HL-60/S4 treated with phorbol 12-myristate 13-acetate at 8.2 ng/mL for 4 days and 3 days (cell line): Measurements from ENCODE around the gene ATP5PF.
"Not testable (repeated sequence)": the region's sequence is repeated elsewhere in the genome, so short reads cannot be mapped to it uniquely, and the experiment has no call there.

Experiments used
- in situ Hi-C: fragments of 300-500 bp; cut with MboI; formaldehyde crosslinking; loops from 2 replicates; pipeline ENCODE4 v1.15.0; 2022; ENCODE audit warnings: low sequenced_read_pairs

The ATP5PF gene, protein sequence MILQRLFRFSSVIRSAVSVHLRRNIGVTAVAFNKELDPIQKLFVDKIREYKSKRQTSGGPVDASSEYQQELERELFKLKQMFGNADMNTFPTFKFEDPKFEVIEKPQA

DNA sequence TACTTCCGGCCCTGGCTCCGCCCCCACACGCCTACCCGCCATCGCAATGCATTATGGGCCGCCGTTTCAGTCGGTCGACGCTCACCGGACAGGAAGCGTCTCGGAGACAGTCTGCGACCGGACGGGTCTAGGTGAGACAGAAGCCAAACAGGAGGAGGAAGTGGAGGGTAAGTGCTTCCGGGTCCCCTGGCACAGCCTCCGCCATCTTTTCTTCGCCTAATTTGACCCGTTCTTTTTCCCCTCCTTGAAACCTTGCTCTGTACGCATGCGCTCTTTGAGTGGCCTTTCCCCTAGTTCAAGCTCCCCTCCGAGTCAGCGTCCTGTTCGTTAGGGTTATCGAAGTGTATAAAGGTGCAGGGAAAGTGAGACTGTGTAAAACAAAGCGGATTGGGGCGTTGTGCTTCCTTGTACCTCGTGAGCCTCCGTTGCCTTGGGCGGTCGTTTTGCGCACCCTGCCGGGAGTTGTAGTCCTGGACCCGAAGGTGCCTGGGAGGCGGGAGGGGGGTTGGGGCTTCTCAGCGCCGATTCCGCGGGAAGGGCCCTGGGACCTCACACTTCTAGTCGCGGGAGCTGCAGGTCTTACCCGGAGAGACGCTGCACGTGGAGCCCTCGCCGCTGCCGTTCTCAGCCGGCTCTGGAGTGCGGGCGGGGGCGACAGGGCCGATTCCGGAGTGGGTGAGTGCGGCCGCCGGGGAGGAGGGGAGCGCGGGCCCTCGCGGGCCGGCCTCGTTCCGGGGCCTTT lies at the start of gene ATP5PF, which contains the start of gene GABPA:
TSS of gene ATP5PF (minus strand) at position 1 of the 742 bp plus-strand sequence. CDS start 5,110 bp downstream, outside the sequence.
TSS of gene GABPA (plus strand) at position 69 of the 742 bp plus-strand sequence. CDS start 6,627 bp downstream, outside the sequence.
- in situ Hi-C loops = loop anchor here (25.0 kb wide), 1 partner anchor 427 kb away; the partner anchor contains the start of gene APP

DNA sequence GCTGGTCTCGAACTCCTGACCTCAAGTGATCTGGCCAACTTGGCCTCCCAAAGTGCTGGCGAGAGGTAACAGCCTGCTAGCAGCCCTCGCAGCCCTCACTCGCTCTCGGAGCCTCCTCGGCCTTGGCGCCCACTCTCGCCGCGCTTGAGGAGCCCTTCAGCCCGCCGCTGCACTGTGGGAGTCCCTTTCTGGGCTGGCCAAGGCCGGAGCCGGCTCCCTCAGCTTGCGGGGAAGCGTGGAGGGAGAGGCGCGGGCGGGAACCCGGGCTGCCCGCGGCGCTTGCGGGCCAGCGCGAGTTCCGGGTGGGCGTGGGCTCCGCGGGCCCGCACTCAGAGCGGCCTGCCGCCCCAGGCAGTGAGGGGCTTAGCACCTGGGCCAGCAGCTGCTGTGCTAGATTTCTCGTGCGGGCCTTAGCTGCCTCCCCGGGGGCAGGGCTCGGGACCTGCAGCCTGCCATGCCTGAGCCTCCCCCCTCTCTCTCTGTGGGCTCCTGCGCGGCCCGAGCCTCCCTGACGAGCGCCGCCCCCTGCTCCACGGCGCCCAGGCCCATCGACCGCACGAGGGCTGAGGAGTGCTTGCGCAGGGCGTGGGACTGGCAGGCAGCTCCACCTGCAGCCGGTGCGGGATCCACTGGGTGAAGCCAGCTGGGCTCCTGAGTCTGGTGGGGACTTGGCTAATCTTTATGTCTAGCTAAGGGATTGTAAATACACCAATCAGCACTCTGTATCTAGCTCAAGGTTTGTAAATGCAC lies 43.6 kb upstream of the ATP5PF start:
- in situ Hi-C loops = not testable (repeated sequence)

DNA sequence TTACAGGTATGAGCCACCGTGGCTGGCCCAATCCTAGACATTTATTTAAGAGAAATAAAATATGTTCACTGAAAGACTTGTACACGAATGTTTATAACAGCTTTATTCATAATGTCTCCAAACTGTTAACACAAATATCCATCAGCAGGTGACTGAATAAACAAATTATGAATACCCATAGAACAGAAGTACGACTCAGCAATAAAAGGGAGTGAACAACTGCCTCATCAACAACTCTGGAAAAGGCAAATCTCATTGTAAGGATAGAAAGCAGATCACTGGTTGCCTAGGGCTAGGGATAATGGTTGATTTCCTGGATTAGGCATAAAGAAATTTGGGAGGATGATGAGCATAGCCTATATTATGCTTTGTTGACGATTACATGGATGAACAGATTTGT lies 41.7 kb upstream of the ATP5PF start:
- in situ Hi-C loops = no loop called here

DNA sequence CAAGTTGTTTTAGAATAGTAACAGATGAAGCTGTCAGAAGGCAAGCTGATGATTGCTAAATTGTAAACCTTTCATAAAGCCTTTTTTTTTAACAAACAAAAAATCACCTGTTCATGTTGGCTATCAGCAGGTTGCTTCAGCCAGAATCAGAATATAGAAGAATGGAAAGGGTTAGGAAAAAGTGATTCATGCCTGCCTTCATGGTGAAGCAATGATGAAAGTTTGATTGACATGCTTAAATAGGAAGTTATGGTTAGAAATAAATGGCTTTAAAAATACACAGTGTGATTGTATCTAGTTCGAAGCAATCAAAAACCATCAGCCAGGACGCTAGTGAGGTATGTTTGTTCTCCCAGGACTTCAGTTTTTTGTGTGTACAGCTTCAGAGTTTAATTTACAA lies 38.0 kb upstream of the ATP5PF start:
- in situ Hi-C loops = no loop called here

DNA sequence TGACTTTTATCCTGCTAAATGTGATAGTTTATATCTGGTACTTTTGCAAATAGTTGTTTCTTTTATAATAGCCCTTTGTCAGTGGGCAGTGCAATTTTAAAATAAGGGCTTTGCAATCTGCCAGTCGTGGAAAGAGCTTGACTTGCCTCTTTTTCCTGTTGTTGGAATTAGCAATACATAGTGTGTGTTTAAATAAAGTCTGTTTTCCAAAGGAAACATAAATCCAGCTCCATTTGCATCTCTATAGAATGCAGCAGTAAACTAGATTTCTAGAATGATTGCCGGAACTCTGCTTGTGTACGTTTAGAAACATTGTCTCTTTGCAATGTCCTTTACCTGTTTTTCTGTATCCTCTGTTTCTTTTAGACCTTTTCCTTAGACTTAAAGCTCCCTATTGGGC lies 33.2 kb upstream of the ATP5PF start:
- in situ Hi-C loops = no loop called here

DNA sequence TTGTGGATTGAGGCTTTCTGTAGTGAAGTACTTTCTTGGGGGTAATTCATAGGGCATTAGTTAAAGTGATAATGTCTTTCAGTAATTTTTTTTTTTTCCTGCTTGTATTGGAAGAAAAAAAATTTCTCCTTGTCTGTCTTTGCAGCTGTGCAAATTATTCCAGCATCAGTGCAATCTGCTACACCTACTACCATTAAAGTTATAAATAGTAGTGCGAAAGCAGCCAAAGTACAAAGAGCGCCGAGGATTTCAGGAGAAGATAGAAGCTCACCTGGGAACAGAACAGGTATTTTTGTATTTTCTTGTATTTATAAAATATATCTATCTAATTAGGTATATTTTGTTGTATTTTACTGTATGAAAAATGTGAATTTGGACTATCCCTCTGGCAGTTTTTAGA lies 29.4 kb upstream of the ATP5PF start:
- in situ Hi-C loops = no loop called here

DNA sequence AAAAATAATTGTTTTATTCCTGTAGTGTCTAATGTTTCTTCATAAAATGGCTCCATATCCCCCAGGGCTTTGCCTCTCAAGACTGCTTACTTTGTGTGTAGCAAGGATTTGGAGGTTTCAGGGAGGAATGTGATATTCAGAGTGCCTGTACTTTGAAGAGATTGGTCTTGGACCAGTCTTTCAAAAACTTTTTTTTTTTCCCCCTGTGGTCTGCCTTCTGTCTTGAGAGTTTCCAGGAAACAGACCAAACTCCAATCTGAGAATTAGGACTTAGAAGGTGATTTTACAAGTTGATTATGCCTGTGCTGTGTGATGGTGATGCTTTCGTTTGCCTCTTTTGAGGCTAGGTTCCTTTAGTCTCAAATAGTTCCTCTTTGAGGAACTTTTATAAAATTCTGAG lies 26.0 kb upstream of the ATP5PF start:
- in situ Hi-C loops = no loop called here

DNA sequence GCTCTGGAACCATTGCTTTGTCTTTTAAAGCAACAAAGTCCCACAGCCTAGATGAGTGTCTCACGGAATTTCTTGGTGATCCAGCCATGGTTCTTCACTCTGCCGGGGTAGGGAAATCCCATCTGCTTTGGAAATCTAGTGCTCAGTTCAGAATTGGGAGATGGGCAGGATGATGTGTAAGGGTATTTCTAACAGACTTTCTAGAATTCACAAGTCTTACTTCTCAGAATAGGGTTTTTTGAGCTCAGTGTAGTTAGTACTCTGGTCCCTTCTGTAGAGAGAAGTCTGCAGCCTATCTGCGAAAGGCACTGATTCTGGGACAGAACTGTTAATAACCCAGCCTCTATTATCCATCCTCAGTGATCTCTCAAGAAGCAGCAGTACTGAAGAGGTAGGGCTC lies 25.4 kb upstream of the ATP5PF start:
- in situ Hi-C loops = no loop called here

DNA sequence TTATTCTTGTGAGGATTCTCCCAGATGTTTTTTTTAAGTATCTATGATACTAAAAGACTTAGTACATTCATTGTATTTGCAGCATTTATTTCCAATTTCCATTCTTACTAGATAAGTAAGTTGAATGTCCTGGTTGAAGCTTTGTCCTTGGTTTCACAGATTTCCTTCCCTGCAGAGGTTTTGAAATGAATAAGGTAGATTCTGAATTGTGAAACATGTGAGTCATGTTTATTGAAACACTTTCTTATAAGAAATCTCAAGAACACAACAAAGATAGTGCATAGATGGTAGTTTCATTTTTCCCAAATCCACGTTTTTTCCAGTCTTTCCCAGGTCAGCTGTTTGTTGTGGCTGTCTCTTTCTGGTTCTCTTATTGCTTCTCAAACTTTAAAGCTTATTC lies 24.9 kb upstream of the ATP5PF start:
- in situ Hi-C loops = no loop called here

DNA sequence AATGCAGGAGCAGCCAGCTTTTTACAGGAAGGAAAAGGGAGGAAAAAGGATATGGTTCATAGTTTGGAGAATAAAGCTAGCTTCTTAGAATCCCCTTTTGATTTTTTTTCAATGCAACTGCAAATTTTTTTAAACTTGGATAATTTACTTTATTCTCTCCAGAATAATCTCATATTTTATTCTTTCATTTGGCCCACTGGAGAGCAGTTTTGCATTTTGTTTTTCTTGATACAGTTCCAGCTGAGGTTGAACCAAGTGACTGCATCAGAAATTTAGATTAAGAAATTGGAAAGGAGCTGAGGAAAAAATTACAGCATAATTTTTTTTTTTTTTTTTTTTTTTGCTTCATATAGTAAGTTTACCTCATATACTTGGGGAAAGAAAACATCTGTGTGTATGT lies 22.8 kb upstream of the ATP5PF start:
- in situ Hi-C loops = no loop called here

DNA sequence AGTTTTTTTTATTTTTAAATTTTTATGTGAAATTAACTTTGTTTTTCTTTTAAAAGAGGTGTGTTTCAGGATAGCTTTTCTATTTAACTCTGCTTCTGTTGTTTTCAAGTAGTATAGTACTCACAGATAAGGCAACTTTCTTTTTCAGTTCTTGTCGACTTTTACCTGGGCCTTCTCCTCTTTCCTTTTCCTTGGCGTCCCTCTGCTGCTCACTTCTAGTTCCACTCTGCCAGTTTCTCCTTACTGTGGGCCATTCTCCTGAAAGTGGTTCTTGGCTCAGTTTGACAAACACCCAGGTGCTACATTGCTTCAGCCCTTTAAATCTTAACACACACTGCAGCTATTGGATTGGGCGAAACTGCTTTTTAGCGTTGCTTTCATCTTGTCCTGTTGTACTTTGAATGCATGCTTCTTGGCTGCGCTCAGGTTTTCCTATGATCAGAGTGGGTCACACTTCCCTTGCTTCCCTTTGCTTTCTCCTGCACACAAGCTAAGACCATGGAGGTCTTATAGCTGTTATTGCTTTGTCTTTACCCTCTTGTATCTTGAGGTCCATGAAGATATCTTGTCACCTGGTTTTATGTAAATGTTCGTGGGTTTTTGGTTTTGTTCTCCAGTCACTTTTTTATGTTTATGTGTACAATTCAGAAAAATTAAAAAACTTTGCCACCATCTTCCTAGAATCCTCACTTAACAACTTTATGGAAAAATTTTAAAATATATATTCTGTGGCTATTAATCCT lies 21.7 kb upstream of the ATP5PF start:
- in situ Hi-C loops = no loop called here

DNA sequence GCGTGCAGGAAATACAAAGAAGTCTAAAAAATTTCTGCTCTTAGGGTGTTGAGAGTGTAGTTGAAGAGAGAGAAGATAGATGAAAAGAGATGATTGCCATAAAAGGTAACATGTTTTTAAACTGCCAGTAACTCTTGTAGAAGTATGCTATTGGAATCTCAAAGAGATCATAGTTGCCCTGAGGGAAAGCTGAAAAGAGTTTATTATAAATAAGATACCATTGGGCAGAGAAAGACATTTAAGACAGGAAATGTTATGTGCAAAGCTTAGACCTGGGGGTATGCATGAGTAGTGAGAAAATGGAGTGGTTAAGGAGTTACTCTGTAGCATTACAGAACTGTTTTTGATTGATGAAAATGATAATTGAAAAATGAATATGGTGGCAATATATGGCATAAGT lies 17.7 kb upstream of the ATP5PF start:
- in situ Hi-C loops = no loop called here

DNA sequence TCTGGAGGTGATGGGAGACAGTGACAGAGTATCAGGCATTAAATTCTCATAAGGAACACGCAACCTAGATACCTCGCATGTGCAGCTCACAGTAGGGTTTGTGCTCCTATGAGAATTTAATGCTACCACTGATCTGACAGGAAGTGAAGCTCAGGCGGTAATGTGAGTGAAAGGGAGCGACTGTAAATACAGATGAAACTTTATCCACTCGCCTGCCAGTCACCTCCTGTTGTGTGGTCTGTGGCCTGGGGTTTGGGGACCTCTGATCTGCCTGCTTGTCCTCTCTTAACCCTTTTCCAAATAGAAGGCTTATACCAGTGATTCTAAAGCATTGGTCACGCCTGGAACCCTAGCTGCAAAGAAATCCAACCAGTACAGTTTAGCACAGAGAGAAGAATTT lies 15.4 kb upstream of the ATP5PF start:
- in situ Hi-C loops = no loop called here

DNA sequence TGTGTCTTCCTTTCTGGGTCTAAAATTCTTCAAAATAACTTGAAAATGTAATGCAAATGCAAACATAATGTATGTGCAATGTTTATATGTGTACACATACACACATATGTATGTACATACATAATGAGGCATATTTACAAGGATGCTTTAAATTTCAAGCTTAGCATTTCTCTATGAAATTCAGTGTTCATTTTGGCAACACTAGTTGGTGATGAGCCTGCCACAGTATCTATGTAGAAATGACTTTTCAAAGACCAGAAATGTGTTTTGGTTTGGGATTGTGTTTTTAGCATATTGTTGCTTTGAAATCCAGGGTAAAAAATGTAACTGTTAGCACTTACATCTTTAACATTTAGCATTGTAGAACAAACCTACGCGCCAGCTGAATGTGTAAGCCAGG lies 10.2 kb upstream of the ATP5PF start:
- in situ Hi-C loops = loop anchor here (25.0 kb wide), 1 partner anchor 417 kb away; the partner anchor contains the start of gene APP

DNA sequence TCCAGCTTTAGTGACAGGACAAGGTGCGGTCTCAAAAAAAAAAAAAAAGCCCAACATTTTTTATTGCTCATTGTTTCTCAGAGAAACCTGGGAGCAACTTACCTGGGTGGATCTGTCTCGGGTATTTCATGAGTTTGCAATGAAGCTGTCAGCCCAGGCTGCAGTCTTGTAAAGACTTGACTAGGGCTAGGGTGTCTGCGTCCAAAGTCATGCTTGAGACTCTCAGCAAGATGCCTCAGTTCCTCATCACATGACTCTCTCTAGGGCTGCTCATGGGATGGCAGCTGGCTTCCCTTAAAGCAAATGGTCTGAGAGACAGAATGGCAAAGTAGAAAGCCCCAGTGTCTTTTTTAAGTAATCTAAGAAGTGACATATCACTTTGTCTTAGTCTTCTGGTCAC lies 8.2 kb upstream of the ATP5PF start:
- in situ Hi-C loops = loop anchor here (25.0 kb wide), 1 partner anchor 419 kb away; the partner anchor contains the start of gene APP

DNA sequence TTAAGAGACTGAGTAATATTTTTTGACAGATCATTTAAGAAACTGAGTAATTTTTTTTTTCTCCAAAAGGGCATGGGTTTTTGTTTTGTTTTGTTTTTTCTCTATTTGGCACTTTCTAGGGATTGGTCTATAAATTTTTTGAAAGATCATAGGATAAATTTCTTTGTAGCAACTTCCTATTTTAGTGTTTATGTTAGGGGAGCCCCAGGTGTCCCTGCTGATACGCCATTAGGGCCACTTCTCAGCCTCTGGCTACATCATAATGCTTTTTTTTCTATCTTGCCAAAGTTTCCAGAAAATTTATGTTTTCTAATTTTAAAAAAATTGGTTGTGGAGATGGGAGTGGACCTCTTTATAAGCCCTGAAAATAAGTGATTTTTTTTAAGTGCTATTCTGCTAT lies 2.7 kb upstream of the ATP5PF start:
- in situ Hi-C loops = loop anchor here (25.0 kb wide), 1 partner anchor 425 kb away; the partner anchor contains the start of gene APP

DNA sequence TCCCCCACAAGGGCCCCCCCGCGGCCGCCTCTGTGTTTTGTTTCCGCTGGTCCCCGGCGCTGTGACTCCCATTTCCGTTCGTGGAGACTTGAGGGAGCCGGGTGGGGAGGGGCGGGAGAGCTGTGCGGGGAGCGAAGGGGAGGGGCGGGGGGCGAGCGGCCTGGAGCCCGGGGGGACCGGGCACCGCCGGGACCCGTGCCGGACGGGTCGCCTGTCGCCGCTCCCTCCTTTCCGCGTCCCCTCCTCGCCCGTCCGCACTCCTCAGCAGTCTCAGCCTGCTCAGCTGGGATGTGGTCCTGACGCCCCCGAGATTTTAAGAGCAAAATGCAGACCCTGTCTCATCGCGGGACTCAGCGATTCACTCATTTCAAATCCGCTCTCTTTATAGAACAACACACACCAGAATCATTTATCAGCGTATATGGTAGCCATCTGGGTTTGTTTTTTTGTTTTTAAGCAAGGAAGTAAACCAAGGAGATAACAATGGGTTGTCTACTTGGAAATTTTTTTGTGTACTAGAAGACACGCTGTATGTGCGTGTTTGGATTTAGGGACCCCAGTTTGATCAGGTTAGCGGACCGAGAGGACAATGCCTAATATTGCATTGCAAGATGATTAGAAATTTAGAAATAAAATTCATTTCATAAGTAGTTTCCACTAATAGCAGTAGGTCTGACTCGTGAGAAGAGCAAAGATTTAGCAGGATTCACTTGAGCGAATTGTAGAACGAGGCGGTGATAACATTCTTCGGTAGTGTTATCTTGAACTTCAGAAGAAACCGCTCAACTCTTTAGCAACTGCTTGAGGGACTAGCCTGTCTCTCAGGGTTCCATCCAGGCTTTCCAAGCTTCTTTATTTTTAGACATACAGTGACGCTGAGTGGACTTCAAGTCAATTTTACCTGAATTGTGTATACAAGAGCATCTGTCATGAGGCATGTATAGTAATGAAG lies 1.2 kb upstream of the ATP5PF start:
- in situ Hi-C loops = loop anchor here (25.0 kb wide), 1 partner anchor 426 kb away; the partner anchor contains the start of gene APP

DNA sequence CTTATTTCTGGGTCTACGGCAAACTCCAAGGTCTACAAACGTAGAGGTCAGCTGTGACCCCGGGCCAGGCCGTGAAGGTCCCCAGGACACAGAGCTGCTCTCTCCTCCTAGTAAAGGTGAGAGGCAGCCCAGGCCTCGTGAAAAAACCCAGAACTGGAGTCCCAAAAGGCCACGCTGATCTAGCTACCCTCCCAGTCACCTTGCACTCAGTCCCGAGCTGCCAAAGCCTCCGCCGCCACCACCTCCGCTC lies 125 bp downstream of the ATP5PF start:
- in situ Hi-C loops = loop anchor here (25.0 kb wide), 1 partner anchor 428 kb away; the partner anchor contains the start of gene APP

DNA sequence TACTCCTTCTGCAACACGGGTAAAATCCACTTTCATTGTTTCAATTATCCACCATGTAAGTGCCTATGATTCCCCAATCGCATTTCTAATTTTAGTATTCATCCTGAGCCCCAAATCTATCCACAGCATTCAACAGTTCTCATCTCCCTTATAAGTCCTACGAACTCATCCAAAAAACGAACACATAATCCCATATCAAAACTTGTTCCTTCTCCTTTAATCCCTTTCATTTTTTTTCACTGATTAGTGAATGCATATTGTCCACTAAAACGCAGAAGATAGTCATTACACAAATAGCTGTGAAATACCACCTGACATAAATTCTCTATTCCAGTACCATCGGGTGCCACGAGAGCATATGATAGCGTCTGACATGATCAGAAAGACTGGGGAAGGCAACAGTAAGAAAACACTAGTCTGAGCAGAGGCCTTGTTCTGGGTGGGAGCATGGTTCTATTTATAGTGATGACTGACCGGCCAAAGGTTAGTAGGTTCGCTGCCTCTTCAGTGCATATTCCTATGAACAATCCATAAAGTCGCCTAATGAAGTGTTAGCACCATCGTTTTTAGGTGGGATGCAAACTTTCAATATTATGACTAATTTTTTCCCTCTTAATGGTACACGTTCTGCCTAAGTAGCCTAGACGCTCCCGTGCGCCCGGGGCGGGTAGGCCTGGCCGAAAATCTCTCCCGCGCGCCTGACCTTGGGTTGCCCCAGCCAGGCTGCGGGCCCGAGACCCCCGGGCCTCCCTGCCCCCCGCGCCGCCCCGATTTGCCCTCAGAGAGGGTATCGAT lies 648 bp downstream of the ATP5PF start:
- in situ Hi-C loops = loop anchor here (25.0 kb wide), 1 partner anchor 428 kb away; the partner anchor contains the start of gene APP
